Coronary artery (tissue), 2 donors: ENCODE results near the gene TNRC6A.

ENCODE experiments used
- DNase-seq: peaks from one replicate; pipeline ENCODE4 v3.0.0-alpha.2; 2017; ENCODE audit warnings: low spot score
- H3K27ac ChIP-seq, 2 donors: fragments of 200-600 bp; sonication (generic); one replicate each; pipeline ENCODE4 v1.5.1; 2016 to 2019
- H3K4me3 ChIP-seq: fragments of 200-600 bp; sonication (generic); 2 replicates; pipeline ENCODE4 v1.5.1; 2016; ENCODE audit warnings: mild to moderate bottlenecking, moderate library complexity
- CTCF ChIP-seq: fragments of 200-600 bp; sonication (generic); IDR thresholded peaks from one replicate; pipeline ENCODE4 v1.5.1; 2019; ENCODE audit warnings: antibody characterized with exemption

Gene TNRC6A

GRCh38 chr16:24847358-24847664, 117.9 kb downstream of the TNRC6A start:
- no peak for DNase-seq
- TF ChIP-seq CTCF, result no peak
- Histone ChIP-seq H3K4me3 (no peak overlapping the region), H3K27ac (no peak overlapping the region)

GRCh38 chr16:24848065-24848464, 118.6 kb downstream of the TNRC6A start:
- DNase-seq, result no peak
- no peak overlapping the region for H3K4me3 ChIP-seq
- no peak for TF ChIP-seq CTCF
- no peak overlapping the region for H3K27ac ChIP-seq

- Histone ChIP-seq H3K4me3 (no peak overlapping the region), H3K27ac (no peak overlapping the region)
- TF ChIP-seq CTCF, result no peak
- DNase-seq, result no peak
These were observed 120.2 kb downstream of the TNRC6A start for GRCh38 chr16:24849641-24850040.

GRCh38 chr16:24850289-24850938, 121.0 kb downstream of the TNRC6A start:
- Histone ChIP-seq H3K27ac (no peak overlapping the region), H3K4me3 (no peak overlapping the region)
- no peak for DNase-seq
- TF ChIP-seq CTCF, result no peak

- H3K27ac ChIP-seq, result no peak overlapping the region
- no peak for DNase-seq
- H3K4me3 ChIP-seq, result no peak overlapping the region
These were observed 122.2 kb downstream of the TNRC6A start for GRCh38 chr16:24851700-24852099.

GRCh38 chr16:24852281-24852721, 122.8 kb downstream of the TNRC6A start:
- no peak for DNase-seq
- H3K4me3 ChIP-seq, result no peak overlapping the region
- TF ChIP-seq CTCF, result no peak
- no peak overlapping the region for H3K27ac ChIP-seq

More at GRCh38 chr16:24851700-24852099, 122.2 kb downstream of the TNRC6A start:
- no peak for TF ChIP-seq CTCF

- DNase-seq, result no peak
- TF ChIP-seq CTCF, result no peak
- H3K27ac ChIP-seq, result no peak overlapping the region
- H3K4me3 ChIP-seq, result no peak overlapping the region
These were observed 123.8 kb downstream of the TNRC6A start for GRCh38 chr16:24853169-24853824.
